Colonic mucosa (tissue), 4 donors: ENCODE results near the gene MTM1. TPM values are rescaled to one million over a fixed set of nuclear protein-coding genes. Genes with fewer than 3 reads are reported as not detected.

ENCODE experiments used
- DNase-seq: peaks from one replicate; pipeline ENCODE4 v3.0.0-alpha.2; 2020
- H3K27ac ChIP-seq: fragments of 200-600 bp; one replicate; pipeline ENCODE4 v1.8.0; 2021
- H3K27me3 ChIP-seq: fragments of 200-600 bp; one replicate; pipeline ENCODE4 v1.8.0; 2021
- H3K36me3 ChIP-seq: fragments of 200-600 bp; one replicate; pipeline ENCODE4 v1.8.0; 2021
- H3K4me1 ChIP-seq: fragments of 200-600 bp; one replicate; pipeline ENCODE4 v1.8.0; 2021; ENCODE audit warnings: mild to moderate bottlenecking
- H3K4me3 ChIP-seq: fragments of 200-600 bp; one replicate; pipeline ENCODE4 v1.8.0; 2021
- H3K9ac ChIP-seq, 2 donors: one replicate each; pipeline ENCODE4 v1.7.0; 2013; ENCODE audit warnings: control low read depth in 2 of 2, low read depth in 2 of 2, low read length in 2 of 2
- H3K9me3 ChIP-seq: fragments of 200-600 bp; one replicate; pipeline ENCODE4 v1.8.0; 2021
- CTCF ChIP-seq: fragments of 200-600 bp; IDR thresholded peaks from one replicate; pipeline ENCODE4 v1.8.0; 2022; ENCODE audit warnings: antibody characterized with exemption, mild to moderate bottlenecking
- intact Hi-C: fragments of 100-400 bp; cut with DNase I; formaldehyde crosslinking; loops from one replicate; pipeline ENCODE4 v1.14.1; 2022
- total RNA-seq, 2 donors: library from RNA; stranded (reverse); fragmentation: NEBNext Ultra II Directional in 1 of 2; extraction: Animal tissue kit (Norgen Biotek cat#: 25700) in 1 of 2; gene quantifications; one replicate each; pipeline ENCODE4 v1.2.1, GENCODE V29; 2021
- donor health status: healthy.
- donor health status: DM: no; HTN: no; CAD: no.
- donor health status: DM: no; HTN: no; CAD: no.

The MTM1 gene
- total RNA-seq, 2 donors from 2014 or later: 36.8 to 61.3 TPM

- Histone ChIP-seq H3K36me3 (no peaks in the 10 kb centered on the region), H3K27me3 (no peaks in the 10 kb centered on the region), H3K27ac (no peak overlapping the region), H3K4me3 (no peak overlapping the region), H3K9me3 (no peaks in the 10 kb centered on the region), H3K9ac (no peak overlapping the region), H3K4me1 (no peaks in the 10 kb centered on the region)
- no peak for TF ChIP-seq CTCF
- DNase-seq: no peak
- intact Hi-C loops: no loop called here
These were observed 38.8 kb upstream of the MTM1 start for GRCh38 chrX:150529587-150529986.

- H3K27me3 ChIP-seq: no peaks in the 10 kb centered on the region
- intact Hi-C loops: no loop called here
- no peak for TF ChIP-seq CTCF
- H3K27ac ChIP-seq: no peak overlapping the region
- H3K4me3 ChIP-seq: no peak overlapping the region
- H3K36me3 ChIP-seq: no peaks in the 10 kb centered on the region
- H3K9me3 ChIP-seq: no peaks in the 10 kb centered on the region
- DNase-seq: no peak
- H3K9ac ChIP-seq: no peak overlapping the region
- no peaks in the 10 kb centered on the region for H3K4me1 ChIP-seq
These were observed 37.6 kb upstream of the MTM1 start for GRCh38 chrX:150530821-150531220.

GRCh38 chrX:150531467-150531866, 37.0 kb upstream of the MTM1 start:
- no peak for DNase-seq
- H3K9me3 ChIP-seq: no peaks in the 10 kb centered on the region

GRCh38 chrX:150533863-150534262, 34.6 kb upstream of the MTM1 start:
- TF ChIP-seq CTCF: no peak
- Histone ChIP-seq H3K27me3 (no peaks in the 10 kb centered on the region), H3K4me1 (no peaks in the 10 kb centered on the region), H3K9ac (no peak overlapping the region), H3K27ac (no peak overlapping the region), H3K4me3 (no peak overlapping the region), H3K36me3 (no peaks in the 10 kb centered on the region), H3K9me3 (no peaks in the 10 kb centered on the region)
- DNase-seq: no peak
- intact Hi-C loops: no loop called here

More at GRCh38 chrX:150531467-150531866, 37.0 kb upstream of the MTM1 start:
- Histone ChIP-seq H3K27me3 (no peaks in the 10 kb centered on the region), H3K4me1 (no peaks in the 10 kb centered on the region), H3K36me3 (no peaks in the 10 kb centered on the region), H3K9ac (no peak overlapping the region), H3K4me3 (no peak overlapping the region), H3K27ac (no peak overlapping the region)
- TF ChIP-seq CTCF: no peak
- intact Hi-C loops: no loop called here

- H3K4me1 ChIP-seq: no peaks in the 10 kb centered on the region
- no peak overlapping the region for H3K27ac ChIP-seq
- no peak for DNase-seq
- H3K36me3 ChIP-seq: no peaks in the 10 kb centered on the region
- H3K9ac ChIP-seq: no peak overlapping the region
- no peak overlapping the region for H3K4me3 ChIP-seq
- no peaks in the 10 kb centered on the region for H3K27me3 ChIP-seq
- TF ChIP-seq CTCF: no peak
- intact Hi-C loops: no loop called here
- H3K9me3 ChIP-seq: no peaks in the 10 kb centered on the region
These were observed 31.8 kb upstream of the MTM1 start for GRCh38 chrX:150536455-150537116.
